Cardiac septum (tissue), 1 donor: ENCODE results near the gene FAH. TPM values are rescaled to one million over a fixed set of nuclear protein-coding genes. Genes with fewer than 3 reads are reported as not detected.
A peak's percentile ranks its signal among the peaks of the same experiment; 100 is the strongest.
"Not testable (repeated sequence)": the region's sequence is repeated elsewhere in the genome, so short reads cannot be mapped to it uniquely, and the experiment has no call there.

ENCODE experiments used
- DNase-seq: peaks from one replicate; pipeline ENCODE4 v3.0.0-alpha.2; 2020; ENCODE audit warnings: low spot score
- intact Hi-C: fragments of 100-400 bp; cut with DNase I; formaldehyde crosslinking; loops from one replicate; pipeline ENCODE4 v1.14.0; 2022
- long read RNA-seq: library from polyadenylated mRNA; unstranded; transcript quantifications from one replicate; pipeline ENCODE4 v2.0.0, GENCODE V29; 2021
- total RNA-seq: library from RNA; stranded (reverse); fragmentation: NEBNext Ultra II Directional; extraction: Animal tissue kit (Norgen Biotek cat#: 25700); gene quantifications from one replicate; pipeline ENCODE4 v1.2.1, GENCODE V29; 2021
- donor health status: DM: no; HTN: no; CAD: no.

Gene FAH
- 25.2 TPM for total RNA-seq
- long read RNA-seq, transcript FAH-201 (15 exons, 1,471 nt): major isoform, 33 of 62 reads
- long read RNA-seq, transcript FAH-202 (15 exons, 2,152 nt): minor isoform, 9 of 62 reads
- long read RNA-seq, transcript FAH-213 (14 exons, 1,549 nt): minor isoform, 12 of 62 reads
- long read RNA-seq, partial matches to known transcripts: 5 of 62 reads
- long read RNA-seq, other reads (novel, unspliced or antisense): 2 of 62 reads

GRCh38 chr15:80152896-80153876, at the start of gene FAH:
Gene FAH, plus strand, starts transcription at chr15:80152999. Its CDS starts 56 bp downstream, at chr15:80153055.
- intact Hi-C loops: loop anchor here (5.0 to 10.0 kb wide), 3 partner anchors 91 to 258 kb away; partner anchors contain the start of gene MTHFS
- DNase-seq: peak; percentile 89

- intact Hi-C loops: no loop called here
- DNase-seq: no peak
Observed at GRCh38 chr15:80105193-80105592, 47.6 kb upstream of the FAH start.

- no peak for DNase-seq
- intact Hi-C loops: no loop called here
Observed at GRCh38 chr15:80105595-80105994, 47.2 kb upstream of the FAH start.

- DNase-seq: no peak
- intact Hi-C loops: no loop called here
Observed at GRCh38 chr15:80106051-80106450, 46.7 kb upstream of the FAH start.

- intact Hi-C loops: no loop called here
Observed at GRCh38 chr15:80107204-80107603, 45.6 kb upstream of the FAH start.

GRCh38 chr15:80107774-80108173, 45.0 kb upstream of the FAH start:
- intact Hi-C loops: no loop called here
- no peak for DNase-seq

More at GRCh38 chr15:80107204-80107603, 45.6 kb upstream of the FAH start:
- no peak for DNase-seq

- DNase-seq: no peak
- intact Hi-C loops: no loop called here
Observed at GRCh38 chr15:80109388-80109787, 43.4 kb upstream of the FAH start.

GRCh38 chr15:80110920-80111319, 41.9 kb upstream of the FAH start:
- DNase-seq: no peak
- intact Hi-C loops: no loop called here

- DNase-seq: no peak
- intact Hi-C loops: no loop called here
Observed at GRCh38 chr15:80114114-80114513, 38.7 kb upstream of the FAH start.

- DNase-seq: no peak
- intact Hi-C loops: no loop called here
Observed at GRCh38 chr15:80115021-80115420, 37.8 kb upstream of the FAH start.

- no peak for DNase-seq
- intact Hi-C loops: no loop called here
Observed at GRCh38 chr15:80118956-80119355, 33.8 kb upstream of the FAH start.

- DNase-seq: no peak
- intact Hi-C loops: no loop called here
Observed at GRCh38 chr15:80120636-80121035, 32.2 kb upstream of the FAH start.

GRCh38 chr15:80121546-80121945, 31.3 kb upstream of the FAH start:
- intact Hi-C loops: no loop called here
- DNase-seq: no peak

GRCh38 chr15:80123034-80123433, 29.8 kb upstream of the FAH start:
- no peak for DNase-seq
- intact Hi-C loops: no loop called here

GRCh38 chr15:80127253-80127652, 25.5 kb upstream of the FAH start:
- intact Hi-C loops, DNase-seq: not testable (repeated sequence)

- intact Hi-C loops: no loop called here
- DNase-seq: no peak
Observed at GRCh38 chr15:80127911-80128310, 24.9 kb upstream of the FAH start.

- intact Hi-C loops: no loop called here
- no peak for DNase-seq
Observed at GRCh38 chr15:80132382-80132781, 20.4 kb upstream of the FAH start.

- DNase-seq: no peak
- intact Hi-C loops: no loop called here
Observed at GRCh38 chr15:80136854-80137253, 15.9 kb upstream of the FAH start.

- no peak for DNase-seq
Observed at GRCh38 chr15:80138961-80139360, 13.8 kb upstream of the FAH start.

GRCh38 chr15:80140909-80141308, 11.9 kb upstream of the FAH start:
- no peak for DNase-seq
- intact Hi-C loops: no loop called here

More at GRCh38 chr15:80138961-80139360, 13.8 kb upstream of the FAH start:
- intact Hi-C loops: no loop called here
